HEK293 (cell line): ENCODE results near the gene FBXL4.

Source experiments
- CTCF ChIA-PET: fragments of 350-600 bp; formaldehyde crosslinking; extraction: SDS; loops from one replicate; lab custom pipeline; 2021; ENCODE audit warnings: antibody characterized with exemption; lab: Yijun Ruan, JAX
- POLR2A ChIA-PET: fragments of 300-600 bp; formaldehyde crosslinking; extraction: SDS; loops from one replicate; lab custom pipeline; 2020; ENCODE audit warnings: antibody characterized with exemption, inconsistent platforms; lab: Yijun Ruan, JAX
- H3K27ac ChIP-seq: fragments of 200-500 bp; sonication (Bioruptor generic); 2 replicates; pipeline ENCODE4 v1.5.1; 2014; ENCODE audit warnings: low read depth, low read length, control low read depth, inconsistent platforms; ENCODE audit errors: extremely low read depth
- H3K36me3 ChIP-seq, 2 experiments: fragments of 200-500 bp in 1 of 2; sonication (Bioruptor generic) in 1 of 2; 1 replicate in 1 of 2; 2 replicates in 1 of 2; pipeline ENCODE4 v1.5.1; 2014 to 2017; ENCODE audit warnings: inconsistent platforms in 2 of 2, low read length in 2 of 2; ENCODE audit not compliant: control insufficient read depth in 2 of 2, insufficient read depth in 1 of 2
- H3K4me1 ChIP-seq: fragments of 200-500 bp; sonication (Bioruptor generic); 2 replicates; pipeline ENCODE4 v1.5.1; 2014; ENCODE audit warnings: mild to moderate bottlenecking, low read length, inconsistent platforms; ENCODE audit not compliant: control insufficient read depth, insufficient read depth
- H3K4me3 ChIP-seq: 2 replicates; pipeline ENCODE4 v1.5.1; 2011; ENCODE audit warnings: low read depth, mild to moderate bottlenecking, control low read depth, low read length, moderate library complexity
- H3K9me3 ChIP-seq: fragments of 200-500 bp; sonication (Bioruptor generic); 2 replicates; pipeline ENCODE4 v1.5.1; 2014; ENCODE audit warnings: low read depth, low read length, inconsistent platforms; ENCODE audit not compliant: control insufficient read depth, insufficient read depth
- HOXC10 ChIP-seq: sonication (generic); formaldehyde crosslinking; IDR thresholded peaks from 2 replicates; pipeline ENCODE4 v1.8.1; 2023; ENCODE audit warnings: mild to moderate bottlenecking, missing genetic modification reagents
- IKZF3 ChIP-seq: fragments of 450-650 bp; IDR thresholded peaks from 2 replicates; pipeline ENCODE4 v1.5.0; 2018; ENCODE audit warnings: missing biosample characterization, mild to moderate bottlenecking, missing genetic modification characterization, moderate library complexity
- KLF1 ChIP-seq: fragments of 450-650 bp; formaldehyde crosslinking; IDR thresholded peaks from 2 replicates; pipeline ENCODE4 v1.5.1; 2016; ENCODE audit warnings: missing biosample characterization, missing genetic modification characterization
- TRIM28 ChIP-seq: IDR thresholded peaks from 2 replicates; pipeline ENCODE4 v1.6.1; 2011; ENCODE audit warnings: low read length, control low read depth, borderline replicate concordance
- ZNF175 ChIP-seq: fragments of 450-650 bp; formaldehyde crosslinking; IDR thresholded peaks from 2 replicates; pipeline ENCODE4 v1.5.1; 2016; ENCODE audit warnings: missing biosample characterization, missing genetic modification characterization
- ZNF202 ChIP-seq: fragments of 450-650 bp; formaldehyde crosslinking; IDR thresholded peaks from 2 replicates; pipeline ENCODE4 v1.5.1; 2016; ENCODE audit warnings: missing biosample characterization, missing genetic modification characterization, borderline replicate concordance
- ZNF221 ChIP-seq: fragments of 450-650 bp; formaldehyde crosslinking; IDR thresholded peaks from 2 replicates; pipeline ENCODE4 v1.5.1; 2017; ENCODE audit warnings: missing biosample characterization, missing genetic modification characterization, borderline replicate concordance
- ZNF391 ChIP-seq: fragments of 450-650 bp; formaldehyde crosslinking; IDR thresholded peaks from 2 replicates; pipeline ENCODE4 v1.5.1; 2016; ENCODE audit warnings: low read depth, missing biosample characterization, missing genetic modification characterization, borderline replicate concordance
- ZNF473 ChIP-seq: fragments of 450-650 bp; formaldehyde crosslinking; IDR thresholded peaks from 2 replicates; pipeline ENCODE4 v1.5.1; 2017; ENCODE audit warnings: missing biosample characterization, missing genetic modification characterization
- ZNF585B ChIP-seq: fragments of 450-650 bp; formaldehyde crosslinking; IDR thresholded peaks from 2 replicates; pipeline ENCODE4 v1.5.1; 2016; ENCODE audit warnings: missing biosample characterization, missing genetic modification characterization
- ZNF610 ChIP-seq: fragments of 450-650 bp; formaldehyde crosslinking; IDR thresholded peaks from 2 replicates; pipeline ENCODE4 v1.5.1; 2016; ENCODE audit warnings: missing biosample characterization, missing genetic modification characterization, borderline replicate concordance
- ZNF621 ChIP-seq: fragments of 450-650 bp; formaldehyde crosslinking; IDR thresholded peaks from 2 replicates; pipeline ENCODE4 v1.5.1; 2017; ENCODE audit warnings: missing biosample characterization, missing genetic modification characterization
- ZNF660 ChIP-seq: fragments of 450-650 bp; IDR thresholded peaks from 2 replicates; pipeline ENCODE4 v1.5.1; 2018; ENCODE audit warnings: missing biosample characterization, mild to moderate bottlenecking, missing genetic modification characterization
- ZNF785 ChIP-seq: fragments of 450-650 bp; formaldehyde crosslinking; IDR thresholded peaks from 2 replicates; pipeline ENCODE4 v1.5.1; 2016; ENCODE audit warnings: missing biosample characterization, missing genetic modification characterization
- TF ChIP-seq, protein P1 (sequence below): fragments of 450-650 bp; formaldehyde crosslinking; IDR thresholded peaks from 2 replicates; pipeline ENCODE4 v1.5.1; 2016; ENCODE audit warnings: missing biosample characterization, missing genetic modification characterization
- TF ChIP-seq, protein P2 (sequence below): fragments of 450-650 bp; formaldehyde crosslinking; IDR thresholded peaks from 2 replicates; pipeline ENCODE4 v1.5.1; 2016; ENCODE audit warnings: missing biosample characterization, missing genetic modification characterization
- TF ChIP-seq, protein P3 (sequence below): fragments of 450-650 bp; formaldehyde crosslinking; IDR thresholded peaks from 2 replicates; pipeline ENCODE4 v1.5.1; 2016; ENCODE audit warnings: missing biosample characterization, missing genetic modification characterization
- TF ChIP-seq, protein P4 (sequence below): fragments of 450-650 bp; formaldehyde crosslinking; IDR thresholded peaks from 2 replicates; pipeline ENCODE4 v1.5.1; 2016; ENCODE audit warnings: missing biosample characterization, missing genetic modification characterization
- TF ChIP-seq, protein P5 (sequence below): fragments of 450-650 bp; formaldehyde crosslinking; IDR thresholded peaks from 2 replicates; pipeline ENCODE4 v1.5.1; 2016; ENCODE audit warnings: missing biosample characterization, missing genetic modification characterization
- TF ChIP-seq, protein P6 (sequence below): fragments of 450-650 bp; IDR thresholded peaks from 2 replicates; pipeline ENCODE4 v1.5.1; 2018; ENCODE audit warnings: missing biosample characterization, missing genetic modification characterization
- TF ChIP-seq, protein P7 (sequence below): fragments of 450-650 bp; formaldehyde crosslinking; IDR thresholded peaks from 2 replicates; pipeline ENCODE4 v1.5.0; 2017; ENCODE audit warnings: missing biosample characterization, missing genetic modification characterization, borderline replicate concordance
- TF ChIP-seq, protein P8 (sequence below): fragments of 450-650 bp; formaldehyde crosslinking; IDR thresholded peaks from 2 replicates; pipeline ENCODE4 v1.5.1; 2016; ENCODE audit warnings: missing biosample characterization, missing genetic modification characterization

Gene FBXL4

DNA sequence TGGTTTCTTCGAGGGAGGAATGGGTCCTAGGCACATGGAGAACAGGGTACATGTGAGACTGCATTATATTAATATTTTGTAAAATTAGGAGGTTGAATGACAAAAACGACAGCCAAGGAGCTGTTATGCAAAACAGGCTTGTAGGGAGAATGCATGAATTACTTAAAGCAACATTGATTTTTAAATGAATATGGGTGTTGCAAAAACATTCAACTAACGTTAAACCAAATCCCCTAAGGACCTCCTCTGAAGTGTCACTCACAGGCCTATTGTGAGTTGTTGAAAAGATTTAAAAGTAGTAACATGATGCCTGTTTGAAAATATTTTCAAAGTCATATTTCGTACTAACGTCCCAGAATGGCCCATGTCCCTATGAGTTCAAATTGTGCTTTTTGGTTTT, 21.9 kb downstream of the FBXL4 start:
- Histone ChIP-seq H3K36me3 (peaks cover 0 to 30% of the 10 kb centered on the region in 2 experiments; a peak in 1 of 3 replicates), H3K4me3 (no peak overlapping the region), H3K27ac (no peak overlapping the region), H3K4me1 (0 out of 2 replicates have a peak, but pooled peaks cover 3% of the 10 kb centered on the region)
- CTCF ChIA-PET: interaction anchor here (0.7 kb wide), 1 partner anchor 69 kb away, joined by 4 read pairs; no protein-coding TSS in a partner anchor
- TF ChIP-seq HOXC10 (CRISPR knock-in tag): no peak
- no peak for TF ChIP-seq ZNF621 (tag by site-specific recombination)
- no peak for TF ChIP-seq KLF1 (tag by site-specific recombination)
- TF ChIP-seq ZNF610 (tag by site-specific recombination): no peak
- TF ChIP-seq, protein P1, sequence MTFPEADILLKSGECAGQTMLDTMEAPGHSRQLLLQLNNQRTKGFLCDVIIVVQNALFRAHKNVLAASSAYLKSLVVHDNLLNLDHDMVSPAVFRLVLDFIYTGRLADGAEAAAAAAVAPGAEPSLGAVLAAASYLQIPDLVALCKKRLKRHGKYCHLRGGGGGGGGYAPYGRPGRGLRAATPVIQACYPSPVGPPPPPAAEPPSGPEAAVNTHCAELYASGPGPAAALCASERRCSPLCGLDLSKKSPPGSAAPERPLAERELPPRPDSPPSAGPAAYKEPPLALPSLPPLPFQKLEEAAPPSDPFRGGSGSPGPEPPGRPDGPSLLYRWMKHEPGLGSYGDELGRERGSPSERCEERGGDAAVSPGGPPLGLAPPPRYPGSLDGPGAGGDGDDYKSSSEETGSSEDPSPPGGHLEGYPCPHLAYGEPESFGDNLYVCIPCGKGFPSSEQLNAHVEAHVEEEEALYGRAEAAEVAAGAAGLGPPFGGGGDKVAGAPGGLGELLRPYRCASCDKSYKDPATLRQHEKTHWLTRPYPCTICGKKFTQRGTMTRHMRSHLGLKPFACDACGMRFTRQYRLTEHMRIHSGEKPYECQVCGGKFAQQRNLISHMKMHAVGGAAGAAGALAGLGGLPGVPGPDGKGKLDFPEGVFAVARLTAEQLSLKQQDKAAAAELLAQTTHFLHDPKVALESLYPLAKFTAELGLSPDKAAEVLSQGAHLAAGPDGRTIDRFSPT (tag by site-specific recombination): no peak
- TF ChIP-seq, protein P2, sequence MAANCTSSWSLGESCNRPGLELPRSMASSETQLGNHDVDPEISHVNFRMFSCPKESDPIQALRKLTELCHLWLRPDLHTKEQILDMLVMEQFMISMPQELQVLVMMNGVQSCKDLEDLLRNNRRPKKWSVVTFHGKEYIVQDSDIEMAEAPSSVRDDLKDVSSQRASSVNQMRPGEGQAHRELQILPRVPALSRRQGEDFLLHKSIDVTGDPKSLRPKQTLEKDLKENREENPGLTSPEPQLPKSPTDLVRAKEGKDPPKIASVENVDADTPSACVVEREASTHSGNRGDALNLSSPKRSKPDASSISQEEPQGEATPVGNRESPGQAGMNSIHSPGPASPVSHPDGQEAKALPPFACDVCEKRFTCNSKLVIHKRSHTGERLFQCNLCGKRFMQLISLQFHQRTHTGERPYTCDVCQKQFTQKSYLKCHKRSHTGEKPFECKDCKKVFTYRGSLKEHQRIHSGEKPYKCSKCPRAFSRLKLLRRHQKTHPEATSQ (tag by site-specific recombination): no peak
- TF ChIP-seq, protein P3, sequence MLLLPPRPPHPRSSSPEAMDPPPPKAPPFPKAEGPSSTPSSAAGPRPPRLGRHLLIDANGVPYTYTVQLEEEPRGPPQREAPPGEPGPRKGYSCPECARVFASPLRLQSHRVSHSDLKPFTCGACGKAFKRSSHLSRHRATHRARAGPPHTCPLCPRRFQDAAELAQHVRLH: no peak
- TF ChIP-seq, protein P4, sequence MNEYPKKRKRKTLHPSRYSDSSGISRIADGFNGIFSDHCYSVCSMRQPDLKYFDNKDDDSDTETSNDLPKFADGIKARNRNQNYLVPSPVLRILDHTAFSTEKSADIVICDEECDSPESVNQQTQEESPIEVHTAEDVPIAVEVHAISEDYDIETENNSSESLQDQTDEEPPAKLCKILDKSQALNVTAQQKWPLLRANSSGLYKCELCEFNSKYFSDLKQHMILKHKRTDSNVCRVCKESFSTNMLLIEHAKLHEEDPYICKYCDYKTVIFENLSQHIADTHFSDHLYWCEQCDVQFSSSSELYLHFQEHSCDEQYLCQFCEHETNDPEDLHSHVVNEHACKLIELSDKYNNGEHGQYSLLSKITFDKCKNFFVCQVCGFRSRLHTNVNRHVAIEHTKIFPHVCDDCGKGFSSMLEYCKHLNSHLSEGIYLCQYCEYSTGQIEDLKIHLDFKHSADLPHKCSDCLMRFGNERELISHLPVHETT (tag by site-specific recombination): no peak
- TF ChIP-seq ZNF585B (tag by site-specific recombination): no peak
- no peak for TF ChIP-seq ZNF660 (tag by site-specific recombination)
- TF ChIP-seq TRIM28: no peak
- no peak for TF ChIP-seq IKZF3 (tag by site-specific recombination)
- TF ChIP-seq ZNF175: no peak
- TF ChIP-seq, protein P5, sequence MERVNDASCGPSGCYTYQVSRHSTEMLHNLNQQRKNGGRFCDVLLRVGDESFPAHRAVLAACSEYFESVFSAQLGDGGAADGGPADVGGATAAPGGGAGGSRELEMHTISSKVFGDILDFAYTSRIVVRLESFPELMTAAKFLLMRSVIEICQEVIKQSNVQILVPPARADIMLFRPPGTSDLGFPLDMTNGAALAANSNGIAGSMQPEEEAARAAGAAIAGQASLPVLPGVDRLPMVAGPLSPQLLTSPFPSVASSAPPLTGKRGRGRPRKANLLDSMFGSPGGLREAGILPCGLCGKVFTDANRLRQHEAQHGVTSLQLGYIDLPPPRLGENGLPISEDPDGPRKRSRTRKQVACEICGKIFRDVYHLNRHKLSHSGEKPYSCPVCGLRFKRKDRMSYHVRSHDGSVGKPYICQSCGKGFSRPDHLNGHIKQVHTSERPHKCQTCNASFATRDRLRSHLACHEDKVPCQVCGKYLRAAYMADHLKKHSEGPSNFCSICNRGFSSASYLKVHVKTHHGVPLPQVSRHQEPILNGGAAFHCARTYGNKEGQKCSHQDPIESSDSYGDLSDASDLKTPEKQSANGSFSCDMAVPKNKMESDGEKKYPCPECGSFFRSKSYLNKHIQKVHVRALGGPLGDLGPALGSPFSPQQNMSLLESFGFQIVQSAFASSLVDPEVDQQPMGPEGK (tag by site-specific recombination): no peak
- TF ChIP-seq, all 188 proteins: peak for 0
- H3K9me3 ChIP-seq: no peaks in the 10 kb centered on the region
- POLR2A ChIA-PET: no interaction called here

DNA sequence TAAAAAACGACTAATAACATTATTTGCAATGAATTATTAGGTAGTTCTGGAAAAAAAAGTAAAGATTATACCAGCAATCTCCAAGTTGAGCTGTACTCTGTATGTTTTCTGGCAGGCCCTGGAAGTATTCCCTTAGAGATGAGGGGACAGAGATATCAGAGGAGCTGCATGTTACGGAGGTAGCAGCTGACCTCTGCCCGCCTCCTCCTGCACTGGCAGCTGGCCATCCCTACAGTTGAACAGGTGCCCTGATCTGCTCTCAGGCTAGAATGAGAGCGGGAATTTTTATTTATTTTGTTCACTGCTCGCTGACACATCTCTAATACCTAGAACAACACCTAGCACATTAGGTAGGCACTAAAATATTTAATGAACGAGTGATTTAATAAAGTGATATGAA, 23.1 kb downstream of the FBXL4 start:
- Histone ChIP-seq H3K9me3 (no peaks in the 10 kb centered on the region), H3K36me3 (peaks cover 0 to 30% of the 10 kb centered on the region in 2 experiments; a peak in 1 of 3 replicates), H3K27ac (no peak overlapping the region), H3K4me3 (no peak overlapping the region), H3K4me1 (0 out of 2 replicates have a peak, but pooled peaks cover 3% of the 10 kb centered on the region)
- POLR2A ChIA-PET: no interaction called here
- TF ChIP-seq, protein P6, sequence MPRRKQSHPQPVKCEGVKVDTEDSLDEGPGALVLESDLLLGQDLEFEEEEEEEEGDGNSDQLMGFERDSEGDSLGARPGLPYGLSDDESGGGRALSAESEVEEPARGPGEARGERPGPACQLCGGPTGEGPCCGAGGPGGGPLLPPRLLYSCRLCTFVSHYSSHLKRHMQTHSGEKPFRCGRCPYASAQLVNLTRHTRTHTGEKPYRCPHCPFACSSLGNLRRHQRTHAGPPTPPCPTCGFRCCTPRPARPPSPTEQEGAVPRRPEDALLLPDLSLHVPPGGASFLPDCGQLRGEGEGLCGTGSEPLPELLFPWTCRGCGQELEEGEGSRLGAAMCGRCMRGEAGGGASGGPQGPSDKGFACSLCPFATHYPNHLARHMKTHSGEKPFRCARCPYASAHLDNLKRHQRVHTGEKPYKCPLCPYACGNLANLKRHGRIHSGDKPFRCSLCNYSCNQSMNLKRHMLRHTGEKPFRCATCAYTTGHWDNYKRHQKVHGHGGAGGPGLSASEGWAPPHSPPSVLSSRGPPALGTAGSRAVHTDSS: no peak
- no peak for TF ChIP-seq ZNF221 (tag by site-specific recombination)
- no peak for TF ChIP-seq ZNF391 (tag by site-specific recombination)
- TF ChIP-seq, protein P7, sequence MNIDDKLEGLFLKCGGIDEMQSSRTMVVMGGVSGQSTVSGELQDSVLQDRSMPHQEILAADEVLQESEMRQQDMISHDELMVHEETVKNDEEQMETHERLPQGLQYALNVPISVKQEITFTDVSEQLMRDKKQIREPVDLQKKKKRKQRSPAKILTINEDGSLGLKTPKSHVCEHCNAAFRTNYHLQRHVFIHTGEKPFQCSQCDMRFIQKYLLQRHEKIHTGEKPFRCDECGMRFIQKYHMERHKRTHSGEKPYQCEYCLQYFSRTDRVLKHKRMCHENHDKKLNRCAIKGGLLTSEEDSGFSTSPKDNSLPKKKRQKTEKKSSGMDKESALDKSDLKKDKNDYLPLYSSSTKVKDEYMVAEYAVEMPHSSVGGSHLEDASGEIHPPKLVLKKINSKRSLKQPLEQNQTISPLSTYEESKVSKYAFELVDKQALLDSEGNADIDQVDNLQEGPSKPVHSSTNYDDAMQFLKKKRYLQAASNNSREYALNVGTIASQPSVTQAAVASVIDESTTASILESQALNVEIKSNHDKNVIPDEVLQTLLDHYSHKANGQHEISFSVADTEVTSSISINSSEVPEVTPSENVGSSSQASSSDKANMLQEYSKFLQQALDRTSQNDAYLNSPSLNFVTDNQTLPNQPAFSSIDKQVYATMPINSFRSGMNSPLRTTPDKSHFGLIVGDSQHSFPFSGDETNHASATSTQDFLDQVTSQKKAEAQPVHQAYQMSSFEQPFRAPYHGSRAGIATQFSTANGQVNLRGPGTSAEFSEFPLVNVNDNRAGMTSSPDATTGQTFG (tag by site-specific recombination): no peak
- no peak for TF ChIP-seq ZNF473 (tag by site-specific recombination)
- TF ChIP-seq ZNF202: no peak
- no peak for TF ChIP-seq ZNF785 (tag by site-specific recombination)
- TF ChIP-seq, protein P8, sequence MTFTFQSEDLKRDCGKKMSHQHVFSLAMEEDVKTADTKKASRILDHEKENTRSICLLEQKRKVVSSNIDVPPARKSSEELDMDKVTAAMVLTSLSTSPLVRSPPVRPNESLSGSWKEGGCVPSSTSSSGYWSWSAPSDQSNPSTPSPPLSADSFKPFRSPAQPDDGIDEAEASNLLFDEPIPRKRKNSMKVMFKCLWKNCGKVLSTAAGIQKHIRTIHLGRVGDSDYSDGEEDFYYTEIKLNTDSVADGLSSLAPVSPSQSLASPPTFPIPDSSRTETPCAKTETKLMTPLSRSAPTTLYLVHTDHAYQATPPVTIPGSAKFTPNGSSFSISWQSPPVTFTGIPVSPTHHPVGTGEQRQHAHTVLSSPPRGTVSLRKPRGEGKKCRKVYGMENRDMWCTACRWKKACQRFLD (tag by site-specific recombination): no peak
- CTCF ChIA-PET: no interaction called here
